GM12891 (cell line): ENCODE measurements around the gene PICALM.

ENCODE experiments used
- PAX5 ChIP-seq: IDR thresholded peaks from 2 replicates; pipeline ENCODE4 v1.6.1; 2011; ENCODE audit warnings: low read length, moderate library complexity, mild to moderate bottlenecking; ENCODE audit not compliant: insufficient read depth, severe bottlenecking
- POLR2A ChIP-seq: IDR thresholded peaks from 2 replicates; pipeline ENCODE4 v1.6.1; 2011; ENCODE audit warnings: low read depth, low read length, control low read depth
- POLR2AphosphoS5 ChIP-seq: IDR thresholded peaks from 2 replicates; pipeline ENCODE4 v1.6.1; 2011; ENCODE audit warnings: low read depth, low read length, control low read depth
- POU2F2 ChIP-seq: IDR thresholded peaks from 2 replicates; pipeline ENCODE4 v1.6.1; 2011; ENCODE audit warnings: low read depth, mild to moderate bottlenecking, control low read depth, low read length, moderate library complexity
- TAF1 ChIP-seq: IDR thresholded peaks from 2 replicates; pipeline ENCODE4 v1.6.1; 2011; ENCODE audit warnings: low read depth, low read length, control low read depth

DNA sequence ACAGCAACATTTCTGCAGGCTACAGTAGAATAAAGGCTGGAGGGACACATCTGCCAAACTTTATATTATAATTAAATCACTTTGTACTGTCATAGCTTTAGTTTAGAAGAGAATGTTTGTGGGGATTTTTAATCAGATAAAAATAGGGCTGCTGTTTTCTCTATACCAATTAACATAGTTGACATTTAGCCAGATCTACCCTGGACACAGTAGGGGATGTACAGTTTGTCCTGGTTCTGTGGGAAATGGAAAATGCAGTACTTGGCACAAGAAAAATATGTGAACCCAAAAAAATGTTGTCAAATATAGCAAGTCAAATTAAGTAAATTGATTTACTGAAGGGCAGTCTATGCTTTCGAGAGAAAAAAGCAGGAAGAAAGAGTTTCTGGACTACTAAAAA is 20.8 kb upstream of the PICALM start:
- TF ChIP-seq POLR2AphosphoS5, result no peak
- TF ChIP-seq POU2F2, result no peak
- no peak for TF ChIP-seq POLR2A
- TF ChIP-seq TAF1, result no peak
- TF ChIP-seq PAX5, result no peak
